K562 (cell line): ENCODE results near the gene ERICH2. TPM values are rescaled to one million over a fixed set of nuclear protein-coding genes. Genes with fewer than 3 reads are reported as not detected.

Experiments used
- FUS ChIP-seq: fragments of 200-400 bp; formaldehyde crosslinking; optimal IDR thresholded peaks from 2 replicates; pipeline ENCODE3; 2017; ENCODE audit warnings: low read depth, low read length
- LARP7 ChIP-seq: fragments of 450-650 bp; IDR thresholded peaks from 2 replicates; pipeline ENCODE4 v1.6.1; 2016
- RBBP5 ChIP-seq: fragments of 200-600 bp; sonication (generic); IDR thresholded peaks from 2 replicates; pipeline ENCODE4 v1.6.1; 2012; ENCODE audit warnings: borderline replicate concordance, mild to moderate bottlenecking, low read length, control low read depth, inconsistent platforms; ENCODE audit not compliant: insufficient read depth, poor library complexity, severe bottlenecking
- RHOXF2B ChIP-seq: fragments of 250-450 bp; sonication (Bioruptor Pico); conservative IDR thresholded peaks from 2 replicates; pipeline ENCODE4 v1.5.1; 2021
- ZNF316 ChIP-seq: fragments of 450-650 bp; IDR thresholded peaks from 2 replicates; pipeline ENCODE4 v1.6.1; 2016
- ZNF780A ChIP-seq: fragments of 250-450 bp; sonication (Bioruptor Pico); IDR thresholded peaks from 2 replicates; pipeline ENCODE4 v1.5.0; 2021; ENCODE audit warnings: mild to moderate bottlenecking
- polyA plus RNA-seq, 8 experiments: library from polyadenylated mRNA; depleted of rRNA in 4 of 8; stranded (reverse) in 5 of 8; unstranded in 3 of 8; fragments of >200 nt; fragmentation: Nextera tagmentation in 2 of 8; fragmentation: Illumina TruSeq in 1 of 8; extraction: Ambion mirVana in 2 of 8; extraction: Trizol in 1 of 8; gene quantifications; 2 replicates each; pipeline versions ENCODE4 v1.2.1 to v1.2.3, GENCODE V29; 2011 to 2014; ENCODE audit warnings: inconsistent platforms in 1 of 8, missing spikeins in 1 of 8
- total RNA-seq, 7 experiments: library from RNA; depleted of rRNA in 6 of 7; stranded (reverse); fragments of >200 nt in 6 of 7; fragmentation: Illumina TruSeq in 2 of 7; extraction: Trizol in 2 of 7; gene quantifications; 2 replicates each; pipeline versions ENCODE4 v1.2.1 to v1.2.3, GENCODE V29; 2011 to 2021; ENCODE audit warnings: low replicate concordance in 1 of 7
- TF ChIP-seq, protein P1 (sequence below): sonication (generic); formaldehyde crosslinking; IDR thresholded peaks from 2 replicates; pipeline ENCODE4 v1.8.1; 2023; ENCODE audit warnings: mild to moderate bottlenecking, missing genetic modification reagents
- TF ChIP-seq, protein P2 (sequence below): sonication (generic); formaldehyde crosslinking; IDR thresholded peaks from 2 replicates; pipeline ENCODE4 v1.8.0; 2022; ENCODE audit warnings: mild to moderate bottlenecking, missing genetic modification reagents, borderline replicate concordance
- TF ChIP-seq, protein P3 (sequence below): fragments of 450-650 bp; IDR thresholded peaks from 2 replicates; pipeline ENCODE4 v1.6.1; 2017; ENCODE audit warnings: mild to moderate bottlenecking, moderate library complexity

Gene ERICH2
- total and polyA plus RNA-seq, 9 of the 15 experiments (the other 6 are each of a cell fraction or from before 2014, with no cell fraction given): 0.85 to 2.4 (median 1.6) TPM

DNA sequence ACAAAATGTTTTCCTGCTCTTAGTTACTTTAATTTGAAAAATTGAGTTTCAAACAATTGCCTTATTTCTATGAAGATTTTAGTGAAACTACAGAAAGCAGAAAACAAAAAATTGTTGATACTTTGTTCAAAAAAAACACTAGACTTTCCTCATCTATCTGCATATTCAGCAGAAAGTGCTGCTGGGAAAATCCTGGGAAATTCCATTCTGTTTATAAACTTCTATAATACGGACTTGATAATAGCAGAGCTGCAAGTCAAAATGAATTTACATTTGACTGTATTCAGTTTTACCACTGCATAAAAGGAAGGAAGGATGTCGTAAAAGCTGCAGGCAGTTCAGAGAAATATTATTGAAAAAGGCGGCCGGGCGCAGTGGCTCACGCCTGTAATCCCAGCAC lies 24.9 kb upstream of the ERICH2 start (continued):
- TF ChIP-seq, protein P1, sequence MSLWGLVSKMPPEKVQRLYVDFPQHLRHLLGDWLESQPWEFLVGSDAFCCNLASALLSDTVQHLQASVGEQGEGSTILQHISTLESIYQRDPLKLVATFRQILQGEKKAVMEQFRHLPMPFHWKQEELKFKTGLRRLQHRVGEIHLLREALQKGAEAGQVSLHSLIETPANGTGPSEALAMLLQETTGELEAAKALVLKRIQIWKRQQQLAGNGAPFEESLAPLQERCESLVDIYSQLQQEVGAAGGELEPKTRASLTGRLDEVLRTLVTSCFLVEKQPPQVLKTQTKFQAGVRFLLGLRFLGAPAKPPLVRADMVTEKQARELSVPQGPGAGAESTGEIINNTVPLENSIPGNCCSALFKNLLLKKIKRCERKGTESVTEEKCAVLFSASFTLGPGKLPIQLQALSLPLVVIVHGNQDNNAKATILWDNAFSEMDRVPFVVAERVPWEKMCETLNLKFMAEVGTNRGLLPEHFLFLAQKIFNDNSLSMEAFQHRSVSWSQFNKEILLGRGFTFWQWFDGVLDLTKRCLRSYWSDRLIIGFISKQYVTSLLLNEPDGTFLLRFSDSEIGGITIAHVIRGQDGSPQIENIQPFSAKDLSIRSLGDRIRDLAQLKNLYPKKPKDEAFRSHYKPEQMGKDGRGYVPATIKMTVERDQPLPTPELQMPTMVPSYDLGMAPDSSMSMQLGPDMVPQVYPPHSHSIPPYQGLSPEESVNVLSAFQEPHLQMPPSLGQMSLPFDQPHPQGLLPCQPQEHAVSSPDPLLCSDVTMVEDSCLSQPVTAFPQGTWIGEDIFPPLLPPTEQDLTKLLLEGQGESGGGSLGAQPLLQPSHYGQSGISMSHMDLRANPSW (CRISPR knock-in tag): no peak
- TF ChIP-seq, protein P2, sequence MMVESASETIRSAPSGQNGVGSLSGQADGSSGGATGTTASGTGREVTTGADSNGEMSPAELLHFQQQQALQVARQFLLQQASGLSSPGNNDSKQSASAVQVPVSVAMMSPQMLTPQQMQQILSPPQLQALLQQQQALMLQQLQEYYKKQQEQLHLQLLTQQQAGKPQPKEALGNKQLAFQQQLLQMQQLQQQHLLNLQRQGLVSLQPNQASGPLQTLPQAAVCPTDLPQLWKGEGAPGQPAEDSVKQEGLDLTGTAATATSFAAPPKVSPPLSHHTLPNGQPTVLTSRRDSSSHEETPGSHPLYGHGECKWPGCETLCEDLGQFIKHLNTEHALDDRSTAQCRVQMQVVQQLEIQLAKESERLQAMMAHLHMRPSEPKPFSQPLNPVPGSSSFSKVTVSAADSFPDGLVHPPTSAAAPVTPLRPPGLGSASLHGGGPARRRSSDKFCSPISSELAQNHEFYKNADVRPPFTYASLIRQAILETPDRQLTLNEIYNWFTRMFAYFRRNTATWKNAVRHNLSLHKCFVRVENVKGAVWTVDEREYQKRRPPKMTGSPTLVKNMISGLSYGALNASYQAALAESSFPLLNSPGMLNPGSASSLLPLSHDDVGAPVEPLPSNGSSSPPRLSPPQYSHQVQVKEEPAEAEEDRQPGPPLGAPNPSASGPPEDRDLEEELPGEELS (CRISPR knock-in tag): no peak
- TF ChIP-seq LARP7 (no peak), RHOXF2B (CRISPR knock-in tag) (no peak), ZNF780A (no peak), RBBP5 (no peak), FUS (no peak), ZNF316 (peak; percentile 72)
- TF ChIP-seq, protein P3, sequence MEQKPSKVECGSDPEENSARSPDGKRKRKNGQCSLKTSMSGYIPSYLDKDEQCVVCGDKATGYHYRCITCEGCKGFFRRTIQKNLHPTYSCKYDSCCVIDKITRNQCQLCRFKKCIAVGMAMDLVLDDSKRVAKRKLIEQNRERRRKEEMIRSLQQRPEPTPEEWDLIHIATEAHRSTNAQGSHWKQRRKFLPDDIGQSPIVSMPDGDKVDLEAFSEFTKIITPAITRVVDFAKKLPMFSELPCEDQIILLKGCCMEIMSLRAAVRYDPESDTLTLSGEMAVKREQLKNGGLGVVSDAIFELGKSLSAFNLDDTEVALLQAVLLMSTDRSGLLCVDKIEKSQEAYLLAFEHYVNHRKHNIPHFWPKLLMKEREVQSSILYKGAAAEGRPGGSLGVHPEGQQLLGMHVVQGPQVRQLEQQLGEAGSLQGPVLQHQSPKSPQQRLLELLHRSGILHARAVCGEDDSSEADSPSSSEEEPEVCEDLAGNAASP: no peak
